Measurements from ENCODE around the gene DMBX1. TPM values are rescaled to one million over a fixed set of nuclear protein-coding genes. Genes with fewer than 3 reads are reported as not detected.

DMBX1 gene
- polyA plus RNA-seq, 2 donors: 0.01 TPM; not detected in 1

- H3K9me3 ChIP-seq (ENCODE audit: control insufficient read depth in 2 of 2, insufficient read depth in 1 of 2, low read depth in 1 of 2, low read length in 1 of 2): no peaks in the 10 kb centered on the region
- no peak overlapping the region for H3K27ac ChIP-seq (ENCODE audit: low read depth in 2 of 2, low read length in 1 of 2)
- H3K36me3 ChIP-seq (ENCODE audit: control insufficient read depth in 2 of 2, insufficient read depth in 2 of 2, low read length in 1 of 2): no peaks in the 10 kb centered on the region
- WGBS, 2 donors: 51 to 58% methylated on average over 4 of the region's 4 CpGs
- no peak overlapping the region for H3K4me3 ChIP-seq (ENCODE audit: low read depth in 1 of 2, low read length in 2 of 2)
- H3K4me1 ChIP-seq (ENCODE audit: control insufficient read depth in 2 of 2, insufficient read depth in 2 of 2, low read length in 1 of 2): peaks cover 0 to 4% of the 10 kb centered on the region in 2 donors
- H3K27me3 ChIP-seq (ENCODE audit: control insufficient read depth in 1 of 2, insufficient read depth in 2 of 2, low read length in 2 of 2): peaks cover 0 to 2% of the 10 kb centered on the region in 2 donors
These were observed 19.8 kb upstream of the DMBX1 start for GRCh38 chr1:46469881-46470280.

GRCh38 chr1:46471848-46472492 is 17.7 kb upstream of the DMBX1 start:
- peaks cover 0 to 2% of the 10 kb centered on the region in 2 donors for H3K4me1 ChIP-seq (ENCODE audit: control insufficient read depth in 2 of 2, insufficient read depth in 2 of 2, low read length in 1 of 2)
- H3K36me3 ChIP-seq (ENCODE audit: control insufficient read depth in 2 of 2, insufficient read depth in 2 of 2, low read length in 1 of 2): no peaks in the 10 kb centered on the region
- H3K4me3 ChIP-seq (ENCODE audit: low read depth in 1 of 2, low read length in 2 of 2): no peak overlapping the region
- peaks cover 0 to 2% of the 10 kb centered on the region in 2 donors for H3K27me3 ChIP-seq (ENCODE audit: control insufficient read depth in 1 of 2, insufficient read depth in 2 of 2, low read length in 2 of 2)
- 59 to 70% methylated on average over 7 of the region's 7 CpGs for WGBS, 2 donors
- H3K27ac ChIP-seq (ENCODE audit: low read depth in 2 of 2, low read length in 1 of 2): no peak overlapping the region
- H3K9me3 ChIP-seq (ENCODE audit: control insufficient read depth in 2 of 2, insufficient read depth in 1 of 2, low read depth in 1 of 2, low read length in 1 of 2): no peaks in the 10 kb centered on the region

DNA sequence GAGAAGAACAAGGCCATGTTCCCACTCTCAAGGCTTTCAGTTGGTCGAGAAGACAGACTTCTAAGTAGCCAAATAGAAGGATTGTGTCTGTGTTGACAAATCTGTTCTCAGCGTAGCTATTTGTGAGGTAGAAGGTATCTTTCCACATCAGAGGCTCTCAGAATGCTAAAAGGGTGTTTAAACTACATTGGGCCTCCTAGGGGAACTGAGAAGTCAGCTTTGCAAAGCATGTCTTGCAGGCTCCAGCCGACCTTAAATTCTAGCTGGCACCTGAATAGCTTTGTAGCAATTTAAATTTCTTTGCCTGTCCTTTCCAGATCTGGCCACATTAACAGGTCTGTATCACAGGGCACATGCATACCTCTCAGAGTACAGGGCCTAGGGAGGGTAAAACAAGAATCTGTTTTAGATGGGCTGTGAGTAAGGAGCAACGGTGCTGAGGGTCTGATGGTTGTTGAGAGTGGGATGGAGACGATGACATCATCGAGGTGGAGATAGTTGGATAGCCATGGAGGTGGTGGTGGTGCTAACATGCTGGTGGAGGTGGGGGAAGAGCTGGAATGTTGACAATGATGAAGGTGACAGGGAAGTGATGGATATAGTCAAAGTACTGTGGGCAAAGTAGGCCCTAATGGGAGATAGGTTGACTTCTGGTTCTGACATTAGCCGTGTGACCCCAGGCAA is 17.0 kb upstream of the DMBX1 start:
- Histone ChIP-seq H3K27ac (ENCODE audit: low read depth in 2 of 2, low read length in 1 of 2) (no peak overlapping the region), H3K27me3 (ENCODE audit: control insufficient read depth in 1 of 2, insufficient read depth in 2 of 2, low read length in 2 of 2) (peaks cover 0 to 2% of the 10 kb centered on the region in 2 donors), H3K36me3 (ENCODE audit: control insufficient read depth in 2 of 2, insufficient read depth in 2 of 2, low read length in 1 of 2) (no peaks in the 10 kb centered on the region), H3K9me3 (ENCODE audit: control insufficient read depth in 2 of 2, insufficient read depth in 1 of 2, low read depth in 1 of 2, low read length in 1 of 2) (no peaks in the 10 kb centered on the region), H3K4me1 (ENCODE audit: control insufficient read depth in 2 of 2, insufficient read depth in 2 of 2, low read length in 1 of 2) (no peaks in the 10 kb centered on the region), H3K4me3 (ENCODE audit: low read depth in 1 of 2, low read length in 2 of 2) (no peak overlapping the region)
- WGBS, 2 donors: 61 to 75% methylated on average over 7 of the region's 7 CpGs

DNA sequence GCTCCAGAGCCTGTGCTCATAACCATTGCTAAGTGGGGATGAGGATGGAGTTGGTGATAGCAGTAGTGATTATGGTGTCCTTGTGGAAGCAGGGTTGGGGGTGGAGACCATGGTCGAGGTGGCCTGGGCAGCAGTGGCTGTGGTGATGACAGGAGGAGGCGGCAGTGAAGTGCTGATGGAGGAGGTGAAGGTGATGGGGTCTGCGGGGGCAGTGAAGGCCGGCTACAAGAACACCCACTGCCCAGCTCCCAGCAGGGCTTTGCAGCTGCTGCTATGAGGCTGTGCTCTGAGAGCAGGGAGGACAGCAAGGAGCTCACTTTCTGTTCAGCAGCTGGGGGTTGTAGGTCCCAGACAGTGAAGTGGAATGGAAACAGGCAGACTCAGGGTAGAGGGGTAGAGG is 15.6 kb upstream of the DMBX1 start:
- Histone ChIP-seq H3K27me3 (ENCODE audit: control insufficient read depth in 1 of 2, insufficient read depth in 2 of 2, low read length in 2 of 2) (peaks cover 0 to 2% of the 10 kb centered on the region in 2 donors), H3K4me1 (ENCODE audit: control insufficient read depth in 2 of 2, insufficient read depth in 2 of 2, low read length in 1 of 2) (no peaks in the 10 kb centered on the region), H3K27ac (ENCODE audit: low read depth in 2 of 2, low read length in 1 of 2) (no peak overlapping the region), H3K9me3 (ENCODE audit: control insufficient read depth in 2 of 2, insufficient read depth in 1 of 2, low read depth in 1 of 2, low read length in 1 of 2) (no peaks in the 10 kb centered on the region), H3K4me3 (ENCODE audit: low read depth in 1 of 2, low read length in 2 of 2) (no peak overlapping the region), H3K36me3 (ENCODE audit: control insufficient read depth in 2 of 2, insufficient read depth in 2 of 2, low read length in 1 of 2) (no peaks in the 10 kb centered on the region)
- WGBS, 2 donors: 49 to 50% methylated on average over 4 of the region's 4 CpGs

- no peaks in the 10 kb centered on the region for H3K36me3 ChIP-seq (ENCODE audit: control insufficient read depth in 2 of 2, insufficient read depth in 2 of 2, low read length in 1 of 2)
- no peak overlapping the region for H3K27ac ChIP-seq (ENCODE audit: low read depth in 2 of 2, low read length in 1 of 2)
- WGBS, 2 donors: 52 to 54% methylated on average over 20 of the region's 20 CpGs
- peaks cover 0 to 2% of the 10 kb centered on the region in 2 donors for H3K27me3 ChIP-seq (ENCODE audit: control insufficient read depth in 1 of 2, insufficient read depth in 2 of 2, low read length in 2 of 2)
- H3K9me3 ChIP-seq (ENCODE audit: control insufficient read depth in 2 of 2, insufficient read depth in 1 of 2, low read depth in 1 of 2, low read length in 1 of 2): no peaks in the 10 kb centered on the region
- H3K4me1 ChIP-seq (ENCODE audit: control insufficient read depth in 2 of 2, insufficient read depth in 2 of 2, low read length in 1 of 2): no peaks in the 10 kb centered on the region
- no peak overlapping the region for H3K4me3 ChIP-seq (ENCODE audit: low read depth in 1 of 2, low read length in 2 of 2)
These were observed 15.1 kb upstream of the DMBX1 start for GRCh38 chr1:46474570-46474969.

DNA sequence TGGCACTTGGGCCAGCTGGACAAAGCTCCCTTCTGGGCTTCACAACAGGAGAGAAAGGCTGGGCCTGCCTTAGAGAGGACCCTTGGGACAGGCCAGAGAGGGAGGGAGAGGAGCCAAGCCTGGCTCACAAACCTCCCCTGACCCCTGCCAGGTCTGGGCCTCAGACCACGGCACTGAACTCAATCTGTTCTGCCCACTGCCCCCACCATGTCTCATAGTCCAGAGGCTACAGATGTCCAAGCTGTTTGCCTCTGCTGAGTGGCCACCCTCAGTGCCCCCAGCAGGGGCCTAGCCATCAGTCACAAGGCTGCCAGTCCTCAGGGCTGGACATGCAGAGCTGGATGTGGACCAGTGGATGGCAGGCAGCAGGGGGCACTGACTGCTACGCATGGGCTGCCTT is 13.0 kb upstream of the DMBX1 start:
- Histone ChIP-seq H3K4me1 (ENCODE audit: control insufficient read depth in 2 of 2, insufficient read depth in 2 of 2, low read length in 1 of 2) (no peaks in the 10 kb centered on the region), H3K36me3 (ENCODE audit: control insufficient read depth in 2 of 2, insufficient read depth in 2 of 2, low read length in 1 of 2) (no peaks in the 10 kb centered on the region), H3K27me3 (ENCODE audit: control insufficient read depth in 1 of 2, insufficient read depth in 2 of 2, low read length in 2 of 2) (peaks cover 0 to 2% of the 10 kb centered on the region in 2 donors), H3K27ac (ENCODE audit: low read depth in 2 of 2, low read length in 1 of 2) (no peak overlapping the region), H3K9me3 (ENCODE audit: control insufficient read depth in 2 of 2, insufficient read depth in 1 of 2, low read depth in 1 of 2, low read length in 1 of 2) (no peaks in the 10 kb centered on the region), H3K4me3 (ENCODE audit: low read depth in 1 of 2, low read length in 2 of 2) (no peak overlapping the region)
- WGBS, 2 donors: 90 to 100% methylated on average over 2 of the region's 2 CpGs

- no peak overlapping the region for H3K4me3 ChIP-seq (ENCODE audit: low read depth in 1 of 2, low read length in 2 of 2)
- no peaks in the 10 kb centered on the region for H3K9me3 ChIP-seq (ENCODE audit: control insufficient read depth in 2 of 2, insufficient read depth in 1 of 2, low read depth in 1 of 2, low read length in 1 of 2)
- H3K27me3 ChIP-seq (ENCODE audit: control insufficient read depth in 1 of 2, insufficient read depth in 2 of 2, low read length in 2 of 2): peaks cover 0 to 2% of the 10 kb centered on the region in 2 donors
- WGBS, 2 donors: 33 to 37% methylated on average over 11 of the region's 11 CpGs
- H3K27ac ChIP-seq (ENCODE audit: low read depth in 2 of 2, low read length in 1 of 2): no peak overlapping the region
- H3K4me1 ChIP-seq (ENCODE audit: control insufficient read depth in 2 of 2, insufficient read depth in 2 of 2, low read length in 1 of 2): no peaks in the 10 kb centered on the region
- H3K36me3 ChIP-seq (ENCODE audit: control insufficient read depth in 2 of 2, insufficient read depth in 2 of 2, low read length in 1 of 2): no peaks in the 10 kb centered on the region
These were observed 12.3 kb upstream of the DMBX1 start for GRCh38 chr1:46477153-46477929.

GRCh38 chr1:46478721-46479485 is 10.7 kb upstream of the DMBX1 start:
- no peaks in the 10 kb centered on the region for H3K9me3 ChIP-seq (ENCODE audit: control insufficient read depth in 2 of 2, insufficient read depth in 1 of 2, low read depth in 1 of 2, low read length in 1 of 2)
- peaks cover 0 to 2% of the 10 kb centered on the region in 2 donors for H3K27me3 ChIP-seq (ENCODE audit: control insufficient read depth in 1 of 2, insufficient read depth in 2 of 2, low read length in 2 of 2)
- no peak overlapping the region for H3K27ac ChIP-seq (ENCODE audit: low read depth in 2 of 2, low read length in 1 of 2)
- 70 to 75% methylated on average over 8 of the region's 8 CpGs for WGBS, 2 donors
- H3K4me1 ChIP-seq (ENCODE audit: control insufficient read depth in 2 of 2, insufficient read depth in 2 of 2, low read length in 1 of 2): no peaks in the 10 kb centered on the region
- no peaks in the 10 kb centered on the region for H3K36me3 ChIP-seq (ENCODE audit: control insufficient read depth in 2 of 2, insufficient read depth in 2 of 2, low read length in 1 of 2)
- H3K4me3 ChIP-seq (ENCODE audit: low read depth in 1 of 2, low read length in 2 of 2): no peak overlapping the region

- Histone ChIP-seq H3K9me3 (ENCODE audit: control insufficient read depth in 2 of 2, insufficient read depth in 1 of 2, low read depth in 1 of 2, low read length in 1 of 2) (no peaks in the 10 kb centered on the region), H3K36me3 (ENCODE audit: control insufficient read depth in 2 of 2, insufficient read depth in 2 of 2, low read length in 1 of 2) (no peaks in the 10 kb centered on the region), H3K27me3 (ENCODE audit: control insufficient read depth in 1 of 2, insufficient read depth in 2 of 2, low read length in 2 of 2) (no peaks in the 10 kb centered on the region), H3K4me1 (ENCODE audit: control insufficient read depth in 2 of 2, insufficient read depth in 2 of 2, low read length in 1 of 2) (no peaks in the 10 kb centered on the region), H3K27ac (ENCODE audit: low read depth in 2 of 2, low read length in 1 of 2) (no peak overlapping the region), H3K4me3 (ENCODE audit: low read depth in 1 of 2, low read length in 2 of 2) (no peak overlapping the region)
- WGBS, 2 donors: 59% methylated on average over 17 of the region's 17 CpGs
These were observed 9.8 kb upstream of the DMBX1 start for GRCh38 chr1:46479744-46480350.

Data from esophagus (tissue), 2 donors.